C4-2B (cell line): ENCODE measurements around the gene MYPOP.

Experiments
- ZFX ChIP-seq: fragments of 450-650 bp; IDR thresholded peaks from 2 replicates; pipeline ENCODE4 v1.6.1; 2017
- TF ChIP-seq, protein P1 (sequence below): fragments of 450-650 bp; conservative IDR thresholded peaks from 2 replicates; pipeline ENCODE4 v1.5.1; 2017; ENCODE audit warnings: mild to moderate bottlenecking

DNA sequence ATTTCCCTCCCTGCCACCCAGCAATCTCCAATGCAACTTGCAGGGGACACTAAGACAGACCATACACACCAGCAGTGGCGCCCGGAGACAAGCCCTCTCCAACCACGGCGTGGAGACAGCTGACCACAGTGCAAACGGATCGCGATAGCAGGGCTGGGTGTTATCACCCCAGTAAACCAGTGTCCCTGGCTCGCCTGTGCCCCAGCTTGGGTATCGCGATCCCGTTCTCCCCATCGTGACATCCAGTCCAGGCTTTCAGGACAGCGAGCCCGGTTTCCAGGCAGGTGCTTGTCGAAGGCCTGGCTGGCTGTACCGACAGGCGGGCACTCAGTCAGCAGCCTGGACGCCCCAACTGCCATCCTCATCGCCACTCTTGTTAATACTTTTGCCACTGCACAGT is 32.9 kb upstream of the MYPOP start:
- TF ChIP-seq, protein P1, sequence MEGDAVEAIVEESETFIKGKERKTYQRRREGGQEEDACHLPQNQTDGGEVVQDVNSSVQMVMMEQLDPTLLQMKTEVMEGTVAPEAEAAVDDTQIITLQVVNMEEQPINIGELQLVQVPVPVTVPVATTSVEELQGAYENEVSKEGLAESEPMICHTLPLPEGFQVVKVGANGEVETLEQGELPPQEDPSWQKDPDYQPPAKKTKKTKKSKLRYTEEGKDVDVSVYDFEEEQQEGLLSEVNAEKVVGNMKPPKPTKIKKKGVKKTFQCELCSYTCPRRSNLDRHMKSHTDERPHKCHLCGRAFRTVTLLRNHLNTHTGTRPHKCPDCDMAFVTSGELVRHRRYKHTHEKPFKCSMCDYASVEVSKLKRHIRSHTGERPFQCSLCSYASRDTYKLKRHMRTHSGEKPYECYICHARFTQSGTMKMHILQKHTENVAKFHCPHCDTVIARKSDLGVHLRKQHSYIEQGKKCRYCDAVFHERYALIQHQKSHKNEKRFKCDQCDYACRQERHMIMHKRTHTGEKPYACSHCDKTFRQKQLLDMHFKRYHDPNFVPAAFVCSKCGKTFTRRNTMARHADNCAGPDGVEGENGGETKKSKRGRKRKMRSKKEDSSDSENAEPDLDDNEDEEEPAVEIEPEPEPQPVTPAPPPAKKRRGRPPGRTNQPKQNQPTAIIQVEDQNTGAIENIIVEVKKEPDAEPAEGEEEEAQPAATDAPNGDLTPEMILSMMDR = no peak
- no peak for TF ChIP-seq ZFX
